T1000 (cell line): Measurements from ENCODE around the gene TMPRSS13.
"Not testable (repeated sequence)": the region's sequence is repeated elsewhere in the genome, so short reads cannot be mapped to it uniquely, and the experiment has no call there.

ENCODE experiments used
- DNase-seq: peaks from one replicate; lab custom pipeline; 2025; ENCODE audit warnings: mixed read lengths; lab: John Stamatoyannopoulos, UW

TMPRSS13 gene

DNA sequence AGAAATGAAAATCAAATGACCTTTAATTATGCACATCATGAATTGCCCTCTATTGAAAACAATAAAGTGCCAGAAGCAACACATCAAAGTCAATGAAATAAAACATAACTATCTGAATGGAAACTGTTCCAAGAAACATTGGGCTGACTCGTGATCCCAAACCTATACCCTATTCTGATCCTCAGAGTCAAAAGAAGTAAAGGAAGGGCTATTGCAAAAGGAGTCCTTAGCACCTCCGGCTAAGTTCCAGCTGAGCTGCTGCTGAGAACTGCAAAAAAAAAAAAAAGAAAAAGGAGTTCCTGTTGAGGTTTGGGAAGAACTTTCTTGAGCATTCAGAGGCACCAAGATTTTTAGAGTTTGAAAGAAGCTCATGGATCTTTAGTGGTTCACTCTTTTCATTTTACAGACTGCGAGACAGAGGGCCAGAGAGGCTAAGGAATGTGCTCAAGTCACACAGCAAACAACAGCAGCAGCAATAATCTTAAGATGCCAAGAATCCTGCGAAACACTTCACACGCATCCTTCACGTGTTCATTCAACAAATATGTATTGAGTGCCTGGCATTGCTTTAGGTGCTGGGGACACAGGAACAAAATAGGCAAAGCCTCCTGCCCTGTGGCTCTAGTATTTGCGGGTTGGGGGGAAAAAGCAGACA is 841 bp upstream of the TMPRSS13 start:
- DNase-seq: no peak

GRCh38 chr11:117928446-117929141 is 608 bp downstream of the TMPRSS13 start:
- no peak for DNase-seq

- DNase-seq: no peak
Measured at GRCh38 chr11:117927926-117928325, 1.3 kb downstream of the TMPRSS13 start.

GRCh38 chr11:117926166-117926565 is 3.0 kb downstream of the TMPRSS13 start:
- DNase-seq: not testable (repeated sequence)

DNA sequence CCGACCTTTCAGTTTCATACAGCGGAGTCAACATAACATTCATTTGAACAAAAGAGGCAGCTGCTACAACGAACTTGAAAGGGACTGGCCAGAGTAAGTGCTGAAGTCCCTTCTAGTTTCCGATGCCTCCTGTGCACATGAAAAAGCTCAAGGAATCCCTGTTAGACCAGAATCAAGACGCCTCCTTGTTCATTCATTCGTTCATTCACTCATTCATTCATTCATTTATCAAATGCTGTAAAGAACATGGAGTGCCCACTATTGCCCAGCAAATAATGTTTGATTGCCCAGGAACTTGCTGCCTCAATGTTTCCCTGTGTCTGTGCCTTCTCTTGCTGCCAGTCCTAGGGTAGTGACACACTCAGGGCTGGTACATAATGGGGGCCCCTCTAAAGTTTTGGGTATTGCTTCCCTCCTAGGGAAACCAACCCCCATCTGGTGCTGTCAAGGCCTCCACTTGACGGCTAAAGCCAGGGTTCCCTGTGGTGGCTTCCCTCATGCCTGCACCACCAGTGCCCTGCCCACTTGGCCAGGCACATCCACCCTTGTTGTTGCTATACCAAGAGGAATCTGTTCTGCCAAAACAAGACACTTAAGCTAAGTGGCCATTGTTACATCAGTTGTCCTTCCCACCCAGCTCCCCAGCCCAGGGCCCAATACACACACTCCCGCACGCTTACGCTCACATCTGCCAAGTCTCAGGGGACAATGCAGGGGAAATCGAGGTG is 3.8 kb downstream of the TMPRSS13 start:
- DNase-seq: no peak

DNA sequence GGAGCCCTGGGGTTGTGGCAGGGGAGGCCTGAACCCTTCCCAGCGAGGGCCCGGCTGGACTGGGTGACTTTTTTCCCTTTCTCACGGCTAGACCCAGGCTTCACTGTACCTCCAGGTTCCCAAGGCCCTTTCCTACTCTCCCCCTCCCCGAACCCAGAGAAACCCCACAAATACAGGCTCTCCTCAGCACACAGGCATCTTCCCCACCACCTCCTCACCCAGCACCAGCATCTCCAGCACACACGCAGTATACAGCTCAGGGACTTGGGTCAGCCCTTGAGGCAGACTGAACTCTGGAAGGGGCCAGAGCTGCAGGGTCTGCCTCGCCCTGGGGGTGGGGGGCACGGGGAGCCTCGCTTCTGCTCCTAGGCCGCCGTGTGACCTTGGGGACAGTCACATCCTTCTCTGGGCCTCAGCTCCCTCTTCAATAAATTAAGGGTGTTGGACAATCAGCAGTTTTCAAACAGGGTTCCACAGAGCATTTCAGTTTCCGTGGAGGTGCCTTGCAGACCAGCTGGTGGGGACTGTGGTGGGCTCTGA is 4.5 kb downstream of the TMPRSS13 start:
- no peak for DNase-seq

DNA sequence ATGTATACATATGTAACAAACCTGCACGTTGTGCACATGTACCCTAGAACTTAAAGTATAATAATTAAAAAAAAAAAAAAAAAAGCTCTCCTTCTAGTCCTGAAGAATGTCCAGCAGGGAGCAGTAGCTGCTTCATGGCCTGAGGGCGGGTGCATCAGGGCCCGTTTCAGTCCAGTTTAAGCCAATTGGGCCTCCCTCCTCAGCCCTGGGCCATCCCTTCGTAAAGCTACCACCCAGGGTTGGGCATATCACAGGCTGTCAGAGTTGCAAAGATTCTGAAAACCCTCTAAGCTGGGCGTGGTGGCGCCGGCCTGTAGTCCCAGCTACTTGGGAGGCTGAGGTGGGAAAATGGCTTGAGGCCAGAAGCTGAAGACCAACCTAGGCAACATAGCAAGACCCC is 5.4 kb downstream of the TMPRSS13 start:
- DNase-seq: no peak

DNA sequence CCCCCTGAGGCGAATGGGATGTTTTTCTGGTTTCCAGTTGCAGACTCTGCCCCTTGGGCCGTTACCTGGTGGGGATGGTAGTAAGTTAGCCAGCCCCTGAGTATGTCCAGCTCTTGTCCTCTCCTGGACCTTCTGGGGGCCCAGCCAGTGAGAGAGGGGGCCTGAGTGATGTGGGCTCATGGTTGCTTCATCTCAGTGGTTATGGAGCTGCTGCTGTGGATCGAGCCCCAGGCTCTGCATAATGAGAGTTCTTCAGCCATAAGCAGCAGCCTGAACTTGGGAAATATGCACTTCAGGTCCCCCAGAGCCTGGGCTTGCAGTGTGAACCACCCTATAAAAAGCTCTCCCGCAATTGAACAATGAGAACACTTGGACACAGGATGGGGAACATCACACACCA is 5.9 kb downstream of the TMPRSS13 start:
- no peak for DNase-seq

DNA sequence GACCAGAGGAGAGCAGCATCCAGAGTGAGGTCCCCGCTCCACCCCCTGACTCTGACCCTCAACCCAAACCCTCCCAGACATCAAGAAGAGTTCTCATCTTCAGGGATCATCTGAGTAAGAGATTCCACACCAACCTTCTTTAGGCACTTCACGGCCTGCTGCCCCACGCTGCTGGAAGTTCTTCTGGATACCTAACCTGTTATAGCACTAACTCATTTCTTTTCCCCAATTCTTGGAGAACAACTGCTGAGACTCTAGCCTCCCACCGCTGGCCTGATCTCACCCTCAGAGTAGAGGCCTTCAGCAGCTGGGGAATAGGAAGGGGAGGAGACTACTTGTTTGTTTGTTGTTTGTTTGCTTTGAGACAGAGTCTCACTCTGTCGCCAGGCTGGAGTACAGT is 7.3 kb downstream of the TMPRSS13 start:
- DNase-seq: no peak

- DNase-seq: no peak
Measured at GRCh38 chr11:117921456-117921855, 7.7 kb downstream of the TMPRSS13 start.

GRCh38 chr11:117919781-117920221 is 9.4 kb downstream of the TMPRSS13 start:
- DNase-seq: no peak

DNA sequence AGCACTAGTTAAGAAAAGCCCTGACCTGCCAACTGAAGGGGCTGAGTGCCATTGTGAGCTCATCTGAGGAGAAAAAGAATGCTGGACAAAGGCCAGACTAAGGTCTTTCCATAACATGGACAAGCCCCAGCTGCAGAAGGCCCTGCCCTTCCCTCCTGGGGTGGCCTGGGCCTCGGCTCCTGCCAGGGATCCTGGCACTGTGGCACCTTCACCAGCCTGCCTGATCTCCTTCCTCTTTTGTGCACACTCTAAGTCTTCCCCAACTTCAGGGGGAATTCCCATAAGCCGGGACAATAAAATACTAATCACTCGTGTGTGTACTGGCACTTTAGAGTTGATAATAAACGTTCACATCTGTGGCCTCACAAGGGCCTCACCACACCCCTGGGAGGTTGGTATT is 9.9 kb downstream of the TMPRSS13 start:
- no peak for DNase-seq

DNA sequence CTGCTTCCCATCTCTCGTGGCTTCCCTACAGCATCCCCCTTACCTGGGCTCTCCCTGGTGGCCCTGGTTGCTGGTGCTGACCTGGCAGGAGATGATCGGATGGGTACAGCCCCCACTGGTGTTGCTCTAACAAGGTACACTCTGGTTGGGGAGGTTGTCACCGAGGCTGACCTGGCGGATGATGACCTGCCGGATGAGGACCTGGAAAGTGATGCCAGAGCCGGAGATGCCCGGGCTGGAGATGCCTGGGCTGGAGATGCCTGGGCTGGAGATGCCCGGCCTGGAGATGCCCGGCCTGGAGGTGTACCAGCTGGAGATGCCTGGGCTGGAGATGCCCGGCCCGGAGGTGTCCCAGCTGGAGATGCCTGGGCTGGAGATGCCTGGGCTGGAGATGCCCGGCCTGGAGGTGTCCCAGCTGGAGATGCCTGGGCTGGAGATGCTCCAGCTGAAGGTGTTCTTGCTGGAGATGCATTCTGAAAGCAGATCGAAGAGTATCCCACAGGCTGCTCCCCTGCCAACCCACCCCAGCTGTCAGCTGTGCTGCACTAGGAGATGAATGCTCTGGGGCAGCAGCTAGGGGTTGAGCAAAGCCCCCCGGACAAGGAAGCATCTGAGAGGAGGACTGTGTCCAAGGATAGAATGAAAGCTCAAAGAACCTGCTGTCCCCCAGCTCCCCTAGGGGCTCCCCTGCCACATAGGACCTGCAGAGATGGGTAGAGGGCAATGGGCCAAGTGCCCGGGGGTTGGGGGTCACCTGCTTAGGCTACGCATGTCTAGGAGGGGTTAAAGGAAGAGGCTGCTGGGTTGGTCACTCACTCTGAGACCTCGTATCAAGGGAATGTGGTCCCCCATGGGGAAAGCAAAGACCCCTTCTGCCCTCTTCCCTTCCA is 10.6 kb downstream of the TMPRSS13 start:
- no peak for DNase-seq

DNA sequence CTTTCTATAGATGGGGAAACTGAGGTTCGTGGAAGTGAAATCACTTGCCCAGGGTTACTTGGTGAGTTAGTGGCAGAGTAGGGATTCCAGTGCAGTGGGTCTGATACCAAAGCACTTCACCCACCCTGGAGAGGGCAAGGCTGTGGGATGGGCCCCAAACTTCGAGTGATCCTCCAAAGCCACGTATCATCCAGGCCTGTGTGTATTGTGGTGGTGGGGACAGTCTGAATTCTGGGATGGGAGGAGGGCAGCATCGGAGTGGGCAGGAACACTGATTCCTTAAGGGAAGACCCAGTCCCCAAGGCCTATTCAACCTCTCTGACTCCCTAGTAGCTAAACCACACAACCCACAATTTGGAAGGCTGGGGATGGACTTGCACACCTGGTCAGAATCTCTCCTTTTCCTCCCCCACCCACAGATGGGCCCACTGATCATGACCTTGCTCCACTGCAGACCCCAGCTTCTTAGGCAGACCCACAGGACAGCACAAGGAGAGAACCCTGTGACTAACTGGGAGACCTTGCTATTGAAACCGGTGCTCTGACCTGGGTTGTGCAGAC is 11.5 kb downstream of the TMPRSS13 start:
- DNase-seq: no peak

DNA sequence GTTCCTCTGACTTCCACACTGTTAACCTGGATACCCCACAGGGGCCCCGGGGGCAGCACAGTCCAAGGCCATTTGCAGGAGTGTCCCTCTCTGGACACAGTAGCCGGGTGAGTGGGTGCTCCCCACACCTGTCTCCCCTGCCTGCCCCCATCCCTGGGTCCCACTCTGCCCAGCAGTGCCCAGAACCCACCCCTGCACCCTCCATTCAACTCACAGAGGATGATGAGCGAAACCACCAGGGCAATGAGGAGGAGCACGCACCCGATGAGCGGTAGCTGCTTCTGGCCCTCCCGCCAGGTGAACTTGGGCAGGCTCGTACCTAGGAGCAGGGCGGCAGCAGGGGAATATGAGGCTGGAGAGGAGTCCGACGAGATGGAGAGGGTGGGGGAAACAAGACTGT is 12.2 kb downstream of the TMPRSS13 start:
- DNase-seq: no peak

- no peak for DNase-seq
Measured at GRCh38 chr11:117915672-117916235, 13.4 kb downstream of the TMPRSS13 start.

DNA sequence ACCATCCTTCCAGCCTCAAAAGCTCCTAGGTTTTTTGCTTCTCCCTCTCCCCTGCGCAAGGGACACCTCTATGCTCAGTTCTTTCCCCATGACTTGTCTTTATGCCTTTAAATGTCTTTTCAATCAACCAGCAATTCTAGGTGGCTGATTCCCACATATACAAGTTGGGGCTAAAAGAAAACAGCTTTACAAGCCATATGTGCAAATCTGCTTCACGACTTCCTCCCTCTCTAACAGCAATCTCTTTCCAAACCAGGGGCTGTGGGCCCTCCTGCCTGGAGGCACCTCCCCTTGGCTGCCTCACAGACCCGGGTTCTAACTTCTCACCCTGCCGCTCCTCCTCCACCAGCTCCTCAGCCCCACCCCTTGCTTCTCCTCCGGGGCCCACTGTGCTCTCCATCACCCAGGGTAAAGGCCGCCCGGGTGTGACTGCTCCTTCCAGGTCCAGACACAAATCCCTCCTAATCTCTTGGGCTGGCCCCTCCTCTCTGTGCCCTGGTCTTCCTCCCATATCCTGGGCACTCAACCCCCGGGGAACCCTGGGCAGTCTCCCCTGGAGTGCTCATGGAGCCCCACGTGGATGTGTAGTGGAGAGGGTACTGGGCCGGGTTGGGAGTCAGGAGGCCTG is 14.1 kb downstream of the TMPRSS13 start:
- no peak for DNase-seq

DNA sequence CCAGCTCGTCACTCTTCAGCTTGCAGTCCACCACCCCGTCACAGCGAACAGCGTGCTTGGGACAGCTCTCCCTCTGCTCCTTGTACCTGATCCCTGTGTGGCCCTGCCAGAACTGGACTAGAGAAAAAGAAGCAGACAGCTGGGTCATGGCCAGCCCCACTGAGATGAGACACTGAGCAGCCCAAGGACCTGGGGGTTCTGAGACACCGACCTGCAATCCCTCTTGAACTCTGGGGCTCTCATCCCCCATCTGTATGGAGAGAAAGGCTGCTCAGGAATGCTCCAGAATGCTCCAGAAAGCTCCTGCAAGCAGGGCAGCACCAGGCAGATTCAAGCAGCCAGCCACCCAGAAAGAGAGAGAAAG is 14.8 kb downstream of the TMPRSS13 start:
- DNase-seq: no peak

GRCh38 chr11:117913736-117914397 is 15.3 kb downstream of the TMPRSS13 start:
- DNase-seq: no peak

DNA sequence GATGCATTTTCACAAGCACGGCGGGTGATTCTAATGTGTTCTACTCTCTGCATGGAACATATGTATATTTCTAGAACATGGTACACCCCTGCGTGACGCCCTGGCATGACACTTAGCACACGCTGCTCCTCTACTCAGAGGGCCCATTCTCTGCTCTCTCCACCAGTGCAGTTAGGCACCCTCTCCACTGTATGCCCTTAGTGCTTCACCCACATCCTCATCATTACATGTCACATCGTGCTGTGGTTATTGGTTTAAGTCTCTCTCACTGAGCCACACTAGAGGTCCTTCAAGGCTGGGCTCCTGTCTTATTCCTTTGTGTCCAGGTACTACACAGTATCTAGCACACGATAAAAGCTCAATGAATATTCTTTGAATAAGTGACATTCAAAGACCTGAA is 16.7 kb downstream of the TMPRSS13 start:
- DNase-seq: no peak
